ENCODE measurements around the gene CCN5. TPM values are rescaled to one million over a fixed set of nuclear protein-coding genes. Genes with fewer than 3 reads are reported as not detected.
"Not testable (repeated sequence)": the region's sequence is repeated elsewhere in the genome, so short reads cannot be mapped to it uniquely, and the experiment has no call there.

Gene CCN5
- total RNA-seq = not detected in 2 replicates

GRCh38 chr20:44714701-44715498 lies at the start of gene CCN5:
CCN5 (plus strand) TSS chr20:44715369; CDS start chr20:44715391, 22 bp downstream.
- intact Hi-C loops (cut with micrococcal nuclease) = no loop called here

GRCh38 chr20:44666066-44666465 lies 49.1 kb upstream of the CCN5 start:
- intact Hi-C loops (cut with micrococcal nuclease) = no loop called here

- intact Hi-C loops (cut with micrococcal nuclease) = loop anchor here (1.0 kb wide), 1 partner anchor 19 kb away; no protein-coding TSS in a partner anchor
Measured at GRCh38 chr20:44670851-44671250, 44.3 kb upstream of the CCN5 start.

- intact Hi-C loops (cut with micrococcal nuclease) = loop anchor here (1.0 kb wide), 1 partner anchor 19 kb away; no protein-coding TSS in a partner anchor
Measured at GRCh38 chr20:44671541-44671940, 43.6 kb upstream of the CCN5 start.

GRCh38 chr20:44672318-44672902 lies 42.8 kb upstream of the CCN5 start:
- intact Hi-C loops (cut with micrococcal nuclease) = not testable (repeated sequence)

GRCh38 chr20:44678242-44678641 lies 36.9 kb upstream of the CCN5 start:
- intact Hi-C loops (cut with micrococcal nuclease) = no loop called here

- intact Hi-C loops (cut with micrococcal nuclease) = no loop called here
Measured at GRCh38 chr20:44678990-44679611, 36.1 kb upstream of the CCN5 start.

GRCh38 chr20:44681796-44682566 lies 33.2 kb upstream of the CCN5 start:
- intact Hi-C loops (cut with micrococcal nuclease) = loop anchor here (2.0 to 5.0 kb wide), 2 partner anchors 35 to 70 kb away; no protein-coding TSS in a partner anchor

GRCh38 chr20:44683263-44684046 lies 31.7 kb upstream of the CCN5 start:
- intact Hi-C loops (cut with micrococcal nuclease) = loop anchor here (2.0 to 5.0 kb wide), 2 partner anchors 37 to 71 kb away; no protein-coding TSS in a partner anchor

- intact Hi-C loops (cut with micrococcal nuclease) = loop anchor here (5.0 kb wide), 1 partner anchor 72 kb away; no protein-coding TSS in a partner anchor
Measured at GRCh38 chr20:44684047-44684967, 30.9 kb upstream of the CCN5 start.

- intact Hi-C loops (cut with micrococcal nuclease) = loop anchor here (5.0 kb wide), 1 partner anchor 200 kb away; the partner anchor contains the start of gene YWHAB
Measured at GRCh38 chr20:44686934-44687333, 28.2 kb upstream of the CCN5 start.

GRCh38 chr20:44688053-44688625 lies 27.0 kb upstream of the CCN5 start:
- intact Hi-C loops (cut with micrococcal nuclease) = loop anchor here (5.0 kb wide), 1 partner anchor 199 kb away; the partner anchor contains the start of gene YWHAB

GRCh38 chr20:44689809-44690208 lies 25.4 kb upstream of the CCN5 start:
- intact Hi-C loops (cut with micrococcal nuclease) = loop anchor here (5.0 kb wide), 1 partner anchor 197 kb away; the partner anchor contains the start of gene YWHAB

- intact Hi-C loops (cut with micrococcal nuclease) = no loop called here
Measured at GRCh38 chr20:44690781-44691423, 24.3 kb upstream of the CCN5 start.

GRCh38 chr20:44691424-44692423 lies 23.4 kb upstream of the CCN5 start:
- intact Hi-C loops (cut with micrococcal nuclease) = no loop called here

- intact Hi-C loops (cut with micrococcal nuclease) = no loop called here
Measured at GRCh38 chr20:44692932-44693480, 22.2 kb upstream of the CCN5 start.

GRCh38 chr20:44693627-44694026 lies 21.5 kb upstream of the CCN5 start:
- intact Hi-C loops (cut with micrococcal nuclease) = no loop called here
